ENCODE measurements around the gene PDE4A.
"Not testable (repeated sequence)": the region's sequence is repeated elsewhere in the genome, so short reads cannot be mapped to it uniquely, and the experiment has no call there.

The PDE4A gene

GRCh38 chr19:10420444-10421239, at the start of gene PDE4A:
PDE4A (plus strand) TSS chr19:10420538; CDS start chr19:10420765, 227 bp downstream.
- in situ Hi-C loops (cut with MboI; ENCODE audit: low sequenced_read_pairs) = no loop called here

GRCh38 chr19:10372690-10373089, 47.6 kb upstream of the PDE4A start:
- in situ Hi-C loops (cut with MboI; ENCODE audit: low sequenced_read_pairs) = no loop called here

- in situ Hi-C loops (cut with MboI; ENCODE audit: low sequenced_read_pairs) = no loop called here
These were observed 45.4 kb upstream of the PDE4A start for GRCh38 chr19:10374931-10375330.

- in situ Hi-C loops (cut with MboI; ENCODE audit: low sequenced_read_pairs) = not testable (repeated sequence)
These were observed 43.1 kb upstream of the PDE4A start for GRCh38 chr19:10377140-10377640.

GRCh38 chr19:10378124-10378523, 42.2 kb upstream of the PDE4A start:
- in situ Hi-C loops (cut with MboI; ENCODE audit: low sequenced_read_pairs) = no loop called here

GRCh38 chr19:10379880-10380312, 40.4 kb upstream of the PDE4A start:
- in situ Hi-C loops (cut with MboI; ENCODE audit: low sequenced_read_pairs) = loop anchor here (10.0 kb wide), 1 partner anchor 445 kb away; the partner anchor contains the start of gene OLFM2

GRCh38 chr19:10380313-10381102, 39.8 kb upstream of the PDE4A start, which contains the start of gene TYK2:
TYK2 (minus strand) TSS chr19:10380572; CDS start chr19:10378406, 2,166 bp downstream.
- in situ Hi-C loops (cut with MboI; ENCODE audit: low sequenced_read_pairs) = loop anchor here (10.0 kb wide), 1 partner anchor 446 kb away; the partner anchor contains the start of gene OLFM2

GRCh38 chr19:10383223-10383499, 37.2 kb upstream of the PDE4A start:
- in situ Hi-C loops (cut with MboI; ENCODE audit: low sequenced_read_pairs) = loop anchor here (10.0 kb wide), 1 partner anchor 448 kb away; the partner anchor contains the start of gene OLFM2

- in situ Hi-C loops (cut with MboI; ENCODE audit: low sequenced_read_pairs) = loop anchor here (10.0 kb wide), 1 partner anchor 450 kb away; the partner anchor contains the start of gene OLFM2
These were observed 35.8 kb upstream of the PDE4A start for GRCh38 chr19:10384580-10384979.

GRCh38 chr19:10388957-10389356, 31.4 kb upstream of the PDE4A start:
- in situ Hi-C loops (cut with MboI; ENCODE audit: low sequenced_read_pairs) = loop anchor here (5.0 to 10.0 kb wide), 2 partner anchors 117 to 454 kb away; partner anchors contain the start of genes ICAM1 and OLFM2

- in situ Hi-C loops (cut with MboI; ENCODE audit: low sequenced_read_pairs) = loop anchor here (5.0 to 10.0 kb wide), 2 partner anchors 118 to 455 kb away; partner anchors contain the start of genes ICAM1 and OLFM2
These were observed 30.5 kb upstream of the PDE4A start for GRCh38 chr19:10389863-10390262.

- in situ Hi-C loops (cut with MboI; ENCODE audit: low sequenced_read_pairs) = no loop called here
These were observed 29.6 kb upstream of the PDE4A start for GRCh38 chr19:10390652-10391286.

GRCh38 chr19:10392120-10392519, 28.2 kb upstream of the PDE4A start:
- in situ Hi-C loops (cut with MboI; ENCODE audit: low sequenced_read_pairs) = no loop called here

- in situ Hi-C loops (cut with MboI; ENCODE audit: low sequenced_read_pairs) = no loop called here
These were observed 27.2 kb upstream of the PDE4A start for GRCh38 chr19:10393137-10393536.

GRCh38 chr19:10395003-10395402, 25.3 kb upstream of the PDE4A start:
- in situ Hi-C loops (cut with MboI; ENCODE audit: low sequenced_read_pairs) = no loop called here

- in situ Hi-C loops (cut with MboI; ENCODE audit: low sequenced_read_pairs) = no loop called here
These were observed 24.9 kb upstream of the PDE4A start for GRCh38 chr19:10395436-10395835.

GRCh38 chr19:10395917-10396316, 24.4 kb upstream of the PDE4A start:
- in situ Hi-C loops (cut with MboI; ENCODE audit: low sequenced_read_pairs) = no loop called here

GRCh38 chr19:10398819-10399218, 21.5 kb upstream of the PDE4A start:
- in situ Hi-C loops (cut with MboI; ENCODE audit: low sequenced_read_pairs) = no loop called here

GRCh38 chr19:10399340-10399739, 21.0 kb upstream of the PDE4A start:
- in situ Hi-C loops (cut with MboI; ENCODE audit: low sequenced_read_pairs) = not testable (repeated sequence)

- in situ Hi-C loops (cut with MboI; ENCODE audit: low sequenced_read_pairs) = no loop called here
These were observed 20.5 kb upstream of the PDE4A start for GRCh38 chr19:10399878-10400277.

All from HL-60/S4 (cell line).